Hepatocyte (in vitro differentiated cells): ENCODE measurements around the gene TBX5. TPM values are rescaled to one million over a fixed set of nuclear protein-coding genes. Genes with fewer than 3 reads are reported as not detected.

Experiments used
- DNase-seq: peaks from one replicate; pipeline ENCODE4 v3.0.0-alpha.2; 2016; ENCODE audit warnings: low spot score
- H2AFZ ChIP-seq: fragments of 200-600 bp; sonication (generic); 2 replicates; pipeline ENCODE4 v1.6.0; 2016; ENCODE audit warnings: antibody characterized with exemption, mild to moderate bottlenecking
- H3K27ac ChIP-seq: fragments of 200-600 bp; sonication (generic); 2 replicates; pipeline ENCODE4 v1.5.1; 2016; ENCODE audit warnings: mild to moderate bottlenecking
- H3K27me3 ChIP-seq: fragments of 200-600 bp; sonication (generic); 2 replicates; pipeline ENCODE4 v1.6.1; 2016
- H3K36me3 ChIP-seq: fragments of 200-600 bp; sonication (generic); replicated peaks from 2 replicates; pipeline ENCODE4 v1.5.1; 2016; ENCODE audit warnings: low read depth; ENCODE audit not compliant: insufficient read depth
- H3K4me1 ChIP-seq: fragments of 200-600 bp; sonication (generic); 2 replicates; pipeline ENCODE4 v1.5.1; 2016; ENCODE audit warnings: mild to moderate bottlenecking, moderate library complexity; ENCODE audit not compliant: insufficient read depth
- H3K4me2 ChIP-seq: fragments of 200-600 bp; sonication (generic); 2 replicates; pipeline ENCODE4 v1.6.0; 2016
- H3K4me3 ChIP-seq: fragments of 200-600 bp; sonication (generic); 2 replicates; pipeline ENCODE4 v1.5.1; 2016; ENCODE audit warnings: mild to moderate bottlenecking
- H3K79me2 ChIP-seq: fragments of 200-600 bp; sonication (generic); 2 replicates; pipeline ENCODE4 v1.6.0; 2017; ENCODE audit warnings: mild to moderate bottlenecking
- H3K9me2 ChIP-seq: fragments of 200-600 bp; sonication (generic); replicated peaks from 2 replicates; pipeline ENCODE4 v1.6.0; 2017; ENCODE audit warnings: mild to moderate bottlenecking; ENCODE audit not compliant: insufficient read depth
- H3K9me3 ChIP-seq: fragments of 200-600 bp; sonication (generic); 2 replicates; pipeline ENCODE4 v1.5.1; 2016; ENCODE audit warnings: low read depth, mild to moderate bottlenecking
- H4K20me1 ChIP-seq: fragments of 200-600 bp; sonication (generic); 2 replicates; pipeline ENCODE4 v1.6.0; 2016; ENCODE audit warnings: mild to moderate bottlenecking; ENCODE audit not compliant: insufficient read depth, poor library complexity, severe bottlenecking
- EZH2 ChIP-seq: fragments of 200-600 bp; sonication (generic); IDR thresholded peaks from 2 replicates; pipeline ENCODE4 v1.6.1; 2016; ENCODE audit warnings: antibody characterized with exemption, mild to moderate bottlenecking, borderline replicate concordance
- EZH2phosphoT487 ChIP-seq: fragments of 200-600 bp; sonication (generic); IDR thresholded peaks from one replicate; pipeline ENCODE4 v1.6.1; 2018; ENCODE audit warnings: antibody characterized with exemption, mild to moderate bottlenecking, low read depth, moderate library complexity; ENCODE audit not compliant: unreplicated experiment, severe bottlenecking
- WGBS: methylation state at CpG from one replicate; pipeline ENCODE4 v1.1.6; 2016; ENCODE audit warnings: low lambda C conversion rate; ENCODE audit errors: missing lambda C conversion rate; 5-methylcytosine and 5-hydroxymethylcytosine counted together
- polyA plus RNA-seq: library from polyadenylated mRNA; unstranded; fragments of >200 nt; fragmentation: Nextera tagmentation; extraction: Ambion mirVana; gene quantifications from 2 replicates; pipeline ENCODE4 v1.2.1, GENCODE V29; 2016
- total RNA-seq: library from RNA; depleted of rRNA; stranded (reverse); fragments of >200 nt; gene quantifications from 2 replicates; pipeline ENCODE4 v1.2.3, GENCODE V29; 2014
- TF ChIP-seq, protein P1 (sequence below): fragments of 200-600 bp; sonication (generic); IDR thresholded peaks from 2 replicates; pipeline ENCODE4 v1.5.1; 2016; ENCODE audit warnings: antibody characterized with exemption, mild to moderate bottlenecking; ENCODE audit not compliant: poor library complexity

Gene TBX5
- total and polyA plus RNA-seq, 2 experiments from 2014 or later: 10.8 to 12.3 TPM

DNA sequence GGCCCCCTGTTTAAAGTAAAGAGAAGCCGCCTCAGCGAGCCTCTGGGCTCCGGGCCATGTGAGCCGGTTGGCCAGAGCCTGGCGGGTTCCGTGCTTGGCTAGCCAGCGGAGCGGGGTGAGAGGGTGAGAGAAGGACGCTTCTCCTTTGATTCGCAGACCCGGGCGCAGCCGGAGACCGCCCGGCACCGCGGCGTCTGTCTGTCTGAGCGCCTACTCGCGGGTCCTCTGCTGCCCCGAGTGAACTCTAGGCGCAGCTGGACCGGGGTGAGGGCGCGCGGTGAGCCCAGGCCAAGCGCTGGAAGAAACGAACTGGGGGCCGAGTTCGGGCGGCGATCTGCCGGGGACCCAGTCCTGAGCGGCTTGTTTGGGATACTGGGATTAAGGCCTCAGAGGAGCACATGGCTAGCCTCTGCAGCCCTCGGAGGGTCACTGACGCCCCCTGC is 41.4 kb upstream of the TBX5 start:
- Histone ChIP-seq H3K9me2 (no peaks in the 10 kb centered on the region), H3K27me3 (peaks cover 99% of the 10 kb centered on the region), H3K36me3 (no peaks in the 10 kb centered on the region), H2AFZ (no peak overlapping the region), H3K79me2 (peaks cover 13% of the 10 kb centered on the region), H3K9me3 (no peaks in the 10 kb centered on the region), H4K20me1 (no peaks in the 10 kb centered on the region), H3K27ac (no peak overlapping the region), H3K4me2 (peak overlapping the region; percentile 32), H3K4me3 (no peak overlapping the region), H3K4me1 (peaks cover 15% of the 10 kb centered on the region)
- DNase-seq: peak; percentile 26
- no peak for TF ChIP-seq EZH2
- TF ChIP-seq EZH2phosphoT487: peak; percentile 28
- 8% methylated on average over 37 of the region's 37 CpGs for WGBS

DNA sequence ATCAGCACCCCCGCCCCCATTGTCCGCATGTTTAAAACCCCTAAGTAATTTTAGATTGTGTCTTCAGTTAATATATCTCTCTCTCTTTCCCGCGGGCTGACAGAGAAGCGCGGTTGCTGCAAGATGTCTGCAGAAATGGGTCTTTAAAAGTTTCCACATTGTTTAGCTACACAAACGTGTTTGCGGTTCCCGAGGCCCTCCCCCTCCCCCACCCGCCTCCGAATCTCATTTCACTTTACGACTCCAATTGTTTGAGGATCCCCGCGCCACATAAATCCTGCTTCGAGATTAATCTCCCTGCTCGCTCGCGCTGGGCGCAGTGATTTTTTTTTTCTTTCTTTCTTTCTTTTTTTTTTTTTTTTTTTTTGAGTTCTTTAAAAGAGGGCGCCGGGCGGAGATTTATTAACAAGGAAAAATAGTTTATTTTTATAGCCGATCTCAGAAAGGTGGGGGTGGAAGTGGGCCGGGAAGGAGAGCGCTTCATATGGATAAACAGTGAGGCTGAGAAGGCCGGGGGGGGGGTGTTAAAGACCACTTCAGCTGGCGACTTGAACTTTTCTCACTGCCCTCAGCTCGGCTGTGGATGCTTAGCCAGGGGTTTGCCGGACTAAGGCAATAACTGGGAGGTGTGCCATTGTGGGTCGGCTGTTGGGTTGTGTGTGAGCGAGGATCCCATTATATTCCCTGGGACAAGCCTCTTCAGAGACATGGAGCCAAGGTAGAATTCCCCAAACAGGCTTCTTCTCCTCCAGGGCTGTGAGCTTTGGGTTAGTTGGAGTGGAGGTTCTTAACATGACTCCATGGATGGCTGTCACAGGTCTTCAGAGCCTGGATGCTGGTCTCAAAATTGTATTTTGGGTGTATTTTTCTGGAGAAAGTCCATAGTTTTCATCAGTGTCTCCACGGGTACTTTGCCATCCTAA is 39.7 kb upstream of the TBX5 start:
- no peaks in the 10 kb centered on the region for H3K9me2 ChIP-seq
- 9% methylated on average over 28 of the region's 32 CpGs for WGBS
- DNase-seq: peak; percentile 46

DNA sequence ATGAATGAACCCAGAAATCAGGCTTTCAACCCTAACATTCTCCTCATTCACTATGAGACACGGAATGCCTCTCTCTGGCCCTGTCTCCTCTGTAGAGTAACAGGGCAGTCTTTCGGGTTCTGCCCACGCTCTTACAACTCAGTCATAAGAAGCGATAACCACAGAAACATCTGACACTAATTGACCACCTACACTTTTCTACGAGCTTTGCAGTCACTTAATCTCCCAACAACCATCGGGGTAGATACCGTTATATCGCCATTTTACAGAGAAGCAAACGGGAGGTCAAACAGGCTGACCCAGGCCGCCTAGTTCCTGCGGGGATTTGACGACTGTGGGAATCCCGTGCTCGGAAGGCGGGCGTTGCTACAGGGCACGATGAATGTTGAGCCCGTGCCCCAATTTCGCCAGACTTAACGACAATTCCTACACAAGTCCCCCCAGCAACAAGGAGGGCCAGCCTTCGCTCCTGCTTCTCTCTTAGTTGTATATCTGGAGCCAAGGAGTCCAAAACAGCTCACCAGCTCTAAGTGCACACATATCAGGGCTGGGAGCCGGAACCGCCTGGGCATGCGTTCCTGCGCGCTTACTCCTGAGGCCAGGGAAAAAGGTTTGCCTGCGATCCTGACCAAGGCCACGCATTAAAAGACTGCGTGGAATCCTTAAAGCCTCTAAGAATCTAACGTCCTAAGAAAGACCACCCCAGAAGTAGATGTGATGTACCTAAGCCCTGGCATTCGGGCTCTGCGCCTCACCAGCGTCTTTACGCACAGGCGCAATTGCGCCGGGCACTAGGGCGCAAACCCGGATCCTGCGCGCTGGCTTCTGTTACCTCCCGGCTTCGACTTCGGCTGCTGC is 38.7 kb upstream of the TBX5 start:
- Histone ChIP-seq H2AFZ (no peak overlapping the region), H3K4me3 (no peak overlapping the region), H3K36me3 (no peaks in the 10 kb centered on the region), H3K4me1 (peaks cover 21% of the 10 kb centered on the region), H3K4me2 (peak overlapping the region; percentile 77), H3K27ac (peak overlapping the region; percentile 69), H3K79me2 (peaks cover 30% of the 10 kb centered on the region), H3K27me3 (peaks cover 99% of the 10 kb centered on the region), H3K9me3 (no peaks in the 10 kb centered on the region), H4K20me1 (no peaks in the 10 kb centered on the region), H3K9me2 (no peaks in the 10 kb centered on the region)
- TF ChIP-seq EZH2: peak; percentile 17
- TF ChIP-seq, protein P1, sequence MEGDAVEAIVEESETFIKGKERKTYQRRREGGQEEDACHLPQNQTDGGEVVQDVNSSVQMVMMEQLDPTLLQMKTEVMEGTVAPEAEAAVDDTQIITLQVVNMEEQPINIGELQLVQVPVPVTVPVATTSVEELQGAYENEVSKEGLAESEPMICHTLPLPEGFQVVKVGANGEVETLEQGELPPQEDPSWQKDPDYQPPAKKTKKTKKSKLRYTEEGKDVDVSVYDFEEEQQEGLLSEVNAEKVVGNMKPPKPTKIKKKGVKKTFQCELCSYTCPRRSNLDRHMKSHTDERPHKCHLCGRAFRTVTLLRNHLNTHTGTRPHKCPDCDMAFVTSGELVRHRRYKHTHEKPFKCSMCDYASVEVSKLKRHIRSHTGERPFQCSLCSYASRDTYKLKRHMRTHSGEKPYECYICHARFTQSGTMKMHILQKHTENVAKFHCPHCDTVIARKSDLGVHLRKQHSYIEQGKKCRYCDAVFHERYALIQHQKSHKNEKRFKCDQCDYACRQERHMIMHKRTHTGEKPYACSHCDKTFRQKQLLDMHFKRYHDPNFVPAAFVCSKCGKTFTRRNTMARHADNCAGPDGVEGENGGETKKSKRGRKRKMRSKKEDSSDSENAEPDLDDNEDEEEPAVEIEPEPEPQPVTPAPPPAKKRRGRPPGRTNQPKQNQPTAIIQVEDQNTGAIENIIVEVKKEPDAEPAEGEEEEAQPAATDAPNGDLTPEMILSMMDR: no peak
- DNase-seq: peak; percentile 17
- 12% methylated on average over 44 of the region's 44 CpGs for WGBS

More for the DNA sequence above, 39.7 kb upstream of the TBX5 start:
- TF ChIP-seq EZH2phosphoT487 (peak; percentile 31), EZH2 (peak; percentile 43)
- TF ChIP-seq, protein P1: no peak
- Histone ChIP-seq H3K36me3 (no peaks in the 10 kb centered on the region), H3K4me1 (peaks cover 21% of the 10 kb centered on the region), H3K4me3 (no peak overlapping the region), H2AFZ (no peak overlapping the region), H3K79me2 (peaks cover 30% of the 10 kb centered on the region), H3K27ac (peak overlapping the region; percentile 69), H4K20me1 (no peaks in the 10 kb centered on the region), H3K9me3 (no peaks in the 10 kb centered on the region), H3K4me2 (peak overlapping the region; percentile 77), H3K27me3 (peaks cover 99% of the 10 kb centered on the region)
